ENCODE data around the gene PRKAG2. TPM values are rescaled to one million over a fixed set of nuclear protein-coding genes. Genes with fewer than 3 reads are reported as not detected.

The PRKAG2 gene
- polyA plus RNA-seq, 1 of the 3 experiments (the other 2 are of a cell fraction) = 51.6 TPM

GRCh38 chr7:151869968-151870918 lies 6.7 kb downstream of the PRKAG2 start:
- H3K4me3 ChIP-seq (ENCODE audit: low read depth in 2 of 2, low read length in 1 of 2) = no peak overlapping the region
- H2AFZ ChIP-seq (ENCODE audit: low read depth) = no peak overlapping the region
- peaks cover 5% of the 10 kb centered on the region for H3F3A ChIP-seq (replicated peaks; ENCODE audit: insufficient read depth)
- no peak for TF ChIP-seq TEAD4 (IDR thresholded peaks at IDR 0.05; ENCODE audit: borderline replicate concordance, insufficient read depth)
- TF ChIP-seq TAF1 (IDR thresholded peaks at IDR 0.05; ENCODE audit: borderline replicate concordance, low read depth, low read length) = no peak
- no peak for TF ChIP-seq YY1 (IDR thresholded peaks at IDR 0.05; ENCODE audit: low read depth)
- no peak for TF ChIP-seq JUND (IDR thresholded peaks at IDR 0.05)
- no peak for TF ChIP-seq POLR2AphosphoS5 (IDR thresholded peaks at IDR 0.05; ENCODE audit: low read depth, low read length)
- TF ChIP-seq FOXM1 (IDR thresholded peaks at IDR 0.05; ENCODE audit: low read depth) = no peak
- TF ChIP-seq EZH2phosphoT487 (IDR thresholded peaks at IDR 0.05; ENCODE audit: borderline replicate concordance, low read depth) = no peak
- TF ChIP-seq RAD21 (IDR thresholded peaks at IDR 0.05; ENCODE audit: low read length) = no peak
- no peaks in the 10 kb centered on the region for H3K9me3 ChIP-seq
- no peak overlapping the region for H3K9ac ChIP-seq
- no peak for DNase-seq
- ChIA-PET CTCF (interaction anchor here (0.6 to 2.4 kb wide), 7 partner anchors 19 to 111 kb away, joined by 3 to 20 read pairs (median 4); no protein-coding TSS in a partner anchor), POLR2A (no interaction called here)
- H3K36me3 ChIP-seq (replicated peaks in 1 of 2; ENCODE audit: control insufficient read depth in 1 of 2, insufficient read depth in 2 of 2, low read length in 1 of 2) = no peaks in the 10 kb centered on the region
- H3K9me2 ChIP-seq = no peaks in the 10 kb centered on the region
- no peak overlapping the region for H3K4me2 ChIP-seq
- WGBS (ENCODE audit: low lambda C conversion rate) = 61% methylated on average over 15 of the region's 24 CpGs
- no peaks in the 10 kb centered on the region for H3K79me2 ChIP-seq (ENCODE audit: insufficient read depth)
- H3K4me1 ChIP-seq (ENCODE audit: control insufficient read depth in 1 of 2, insufficient read depth in 2 of 2, low read depth in 1 of 2, low read length in 1 of 2) = peaks cover 0 to 26% of the 10 kb centered on the region in 2 experiments; a peak in 1 of 4 replicates
- H3K27ac ChIP-seq (ENCODE audit: low read depth in 2 of 2, low read length in 1 of 2) = no peak overlapping the region
- no peaks in the 10 kb centered on the region for H4K20me1 ChIP-seq (ENCODE audit: insufficient read depth)
- H3K27me3 ChIP-seq (ENCODE audit: insufficient read depth) = peaks cover 42% of the 10 kb centered on the region

GRCh38 chr7:151869455-151869854 lies 7.5 kb downstream of the PRKAG2 start:
- no peak overlapping the region for H2AFZ ChIP-seq (ENCODE audit: low read depth)
- H3K9me3 ChIP-seq = no peaks in the 10 kb centered on the region
- POLR2A ChIA-PET = no interaction called here
- no peak overlapping the region for H3K27ac ChIP-seq (ENCODE audit: low read depth in 2 of 2, low read length in 1 of 2)
- peaks cover 0 to 22% of the 10 kb centered on the region in 2 experiments; a peak in 1 of 4 replicates for H3K4me1 ChIP-seq (ENCODE audit: control insufficient read depth in 1 of 2, insufficient read depth in 2 of 2, low read depth in 1 of 2, low read length in 1 of 2)
- H4K20me1 ChIP-seq (ENCODE audit: insufficient read depth) = no peaks in the 10 kb centered on the region
- no peaks in the 10 kb centered on the region for H3K79me2 ChIP-seq (ENCODE audit: insufficient read depth)
- peaks cover 37% of the 10 kb centered on the region for H3K27me3 ChIP-seq (ENCODE audit: insufficient read depth)
- no peak overlapping the region for H3K4me2 ChIP-seq
- no peaks in the 10 kb centered on the region for H3F3A ChIP-seq (replicated peaks; ENCODE audit: insufficient read depth)
- CTCF ChIA-PET = interaction anchor here (0.6 to 2.4 kb wide), 6 partner anchors 10 to 110 kb away, joined by 3 to 20 read pairs (median 4); no protein-coding TSS in a partner anchor
- WGBS (ENCODE audit: low lambda C conversion rate) = 70% methylated on average over 13 of the region's 13 CpGs
- H3K9ac ChIP-seq = no peak overlapping the region
- no peak overlapping the region for H3K4me3 ChIP-seq (ENCODE audit: low read depth in 2 of 2, low read length in 1 of 2)
- no peaks in the 10 kb centered on the region for H3K36me3 ChIP-seq (replicated peaks in 1 of 2; ENCODE audit: control insufficient read depth in 1 of 2, insufficient read depth in 2 of 2, low read length in 1 of 2)
- H3K9me2 ChIP-seq = no peaks in the 10 kb centered on the region
- no peak for DNase-seq
- TF ChIP-seq EP300 (IDR thresholded peaks at IDR 0.05; ENCODE audit: borderline replicate concordance in 1 of 2, low read depth in 1 of 2, low read length in 1 of 2) = no peak
- TF ChIP-seq JUND (IDR thresholded peaks at IDR 0.05) = no peak
- TF ChIP-seq USF1 (IDR thresholded peaks at IDR 0.05; ENCODE audit: borderline replicate concordance, low read depth) = no peak
- TF ChIP-seq PBX3 (IDR thresholded peaks at IDR 0.05) = no peak
- TF ChIP-seq RXRA (IDR thresholded peaks at IDR 0.05; ENCODE audit: borderline replicate concordance, low read depth) = no peak
- no peak for TF ChIP-seq RCOR1 (IDR thresholded peaks at IDR 0.05; ENCODE audit: low read length)
- no peak for TF ChIP-seq GATA2 (CRISPR knock-in tag; IDR thresholded peaks at IDR 0.05)
- no peak for TF ChIP-seq FOXJ3 (CRISPR knock-in tag; IDR thresholded peaks at IDR 0.05)
- no peak for TF ChIP-seq ELF1 (IDR thresholded peaks at IDR 0.05)
- no peak for TF ChIP-seq IRF3 (IDR thresholded peaks at IDR 0.05; ENCODE audit: low read depth, low read length)
- no peak for TF ChIP-seq MEF2A (IDR thresholded peaks at IDR 0.05; ENCODE audit: borderline replicate concordance, low read depth)
- TF ChIP-seq USF2 (IDR thresholded peaks at IDR 0.05; ENCODE audit: borderline replicate concordance, low read depth, low read length) = no peak
- TF ChIP-seq YY1 (IDR thresholded peaks at IDR 0.05; ENCODE audit: low read depth) = no peak
- no peak for TF ChIP-seq RAD21 (IDR thresholded peaks at IDR 0.05; ENCODE audit: low read length)
